ENCODE results near the gene KRTAP1-3. TPM values are rescaled to one million over a fixed set of nuclear protein-coding genes. Genes with fewer than 3 reads are reported as not detected.
"Not testable (repeated sequence)": the region's sequence is repeated elsewhere in the genome, so short reads cannot be mapped to it uniquely, and the experiment has no call there.

The KRTAP1-3 gene
- total RNA-seq, 2 experiments from 2014 or later = not detected

DNA sequence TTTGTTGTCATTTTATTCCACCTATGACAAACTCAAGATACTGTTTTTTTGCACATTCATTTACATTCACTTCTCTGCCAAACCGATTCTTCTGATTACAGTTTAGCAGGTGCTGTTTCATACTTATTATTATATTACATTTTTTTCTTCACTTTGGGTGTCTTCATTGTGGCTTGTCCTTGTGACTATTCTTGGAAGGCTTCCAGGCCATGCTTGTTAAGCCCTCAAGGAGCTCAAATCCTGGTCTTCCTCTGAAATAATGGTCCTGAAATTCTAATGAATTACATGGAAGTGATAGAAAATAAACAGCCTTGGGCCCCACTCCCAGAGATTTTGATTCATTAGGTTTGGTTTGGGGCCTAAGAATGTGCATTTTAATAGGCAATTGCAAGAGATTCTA is 29.6 kb upstream of the KRTAP1-3 start:
- Mint-ChIP-seq H3K4me1 (ENCODE audit: low read depth) (peaks cover 2% of the 10 kb centered on the region), H3K27me3 (ENCODE audit: low read depth) (peaks cover 23% of the 10 kb centered on the region), H3K27ac (no peak overlapping the region), H3K9me3 (ENCODE audit: insufficient read depth) (no peaks in the 10 kb centered on the region), H3K36me3 (ENCODE audit: low read depth) (no peaks in the 10 kb centered on the region), H3K4me3 (no peak overlapping the region)
- CTCF ChIA-PET = no interaction called here
- no peak for DNase-seq
- no peak for ATAC-seq
- POLR2A ChIA-PET = no interaction called here

DNA sequence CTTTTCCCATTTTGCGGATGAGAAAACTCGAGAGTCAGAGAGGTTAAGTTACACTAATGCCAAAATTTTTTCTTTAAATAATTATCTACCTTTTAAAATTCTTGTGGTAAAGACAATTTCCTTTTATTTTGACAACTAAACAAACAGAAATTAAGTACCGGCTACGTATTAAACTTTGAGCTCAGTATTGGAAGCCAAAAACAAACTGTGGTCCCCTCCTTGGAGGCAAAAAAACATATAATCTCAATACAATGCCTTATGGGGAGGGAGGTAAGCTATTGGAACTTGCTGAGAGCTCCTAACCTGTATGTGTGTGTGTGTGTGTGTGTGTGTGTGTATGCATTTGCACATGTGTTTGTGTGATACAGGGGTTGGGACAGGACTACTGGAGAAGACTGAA is 28.8 kb upstream of the KRTAP1-3 start:
- H3K4me3 Mint-ChIP-seq = no peak overlapping the region
- ATAC-seq = no peak
- H3K27ac Mint-ChIP-seq = no peak overlapping the region
- no peaks in the 10 kb centered on the region for H3K36me3 Mint-ChIP-seq (ENCODE audit: low read depth)
- no peak for DNase-seq
- POLR2A ChIA-PET = no interaction called here
- CTCF ChIA-PET = no interaction called here
- no peaks in the 10 kb centered on the region for H3K4me1 Mint-ChIP-seq (ENCODE audit: low read depth)
- H3K27me3 Mint-ChIP-seq (ENCODE audit: low read depth) = peaks cover 28% of the 10 kb centered on the region
- no peaks in the 10 kb centered on the region for H3K9me3 Mint-ChIP-seq (ENCODE audit: insufficient read depth)

DNA sequence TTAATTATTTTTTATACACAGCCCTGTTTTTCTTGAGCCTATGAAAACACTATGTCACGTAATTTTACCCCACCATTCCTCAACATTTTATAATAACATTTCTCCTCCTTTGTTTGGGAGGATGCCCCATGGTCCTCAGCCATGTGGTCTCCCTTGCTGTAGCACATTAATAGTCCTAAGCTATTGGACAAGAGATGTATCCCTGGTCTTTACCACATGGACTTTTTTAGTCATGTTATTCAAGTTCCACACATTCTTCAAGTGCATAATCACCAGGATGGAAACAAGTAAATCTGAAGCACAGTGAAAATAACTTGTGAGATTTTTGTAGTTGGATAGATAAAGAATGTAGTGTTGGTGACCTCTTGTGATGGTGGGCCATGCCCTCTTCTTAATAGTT is 27.3 kb upstream of the KRTAP1-3 start:
- H3K4me1 Mint-ChIP-seq (ENCODE audit: low read depth) = no peaks in the 10 kb centered on the region
- ATAC-seq = no peak
- POLR2A ChIA-PET = no interaction called here
- no peak overlapping the region for H3K4me3 Mint-ChIP-seq
- no peak overlapping the region for H3K27ac Mint-ChIP-seq
- H3K9me3 Mint-ChIP-seq (ENCODE audit: insufficient read depth) = no peaks in the 10 kb centered on the region
- CTCF ChIA-PET = no interaction called here
- DNase-seq = no peak
- H3K36me3 Mint-ChIP-seq (ENCODE audit: low read depth) = no peaks in the 10 kb centered on the region
- H3K27me3 Mint-ChIP-seq (ENCODE audit: low read depth) = peaks cover 36% of the 10 kb centered on the region

DNA sequence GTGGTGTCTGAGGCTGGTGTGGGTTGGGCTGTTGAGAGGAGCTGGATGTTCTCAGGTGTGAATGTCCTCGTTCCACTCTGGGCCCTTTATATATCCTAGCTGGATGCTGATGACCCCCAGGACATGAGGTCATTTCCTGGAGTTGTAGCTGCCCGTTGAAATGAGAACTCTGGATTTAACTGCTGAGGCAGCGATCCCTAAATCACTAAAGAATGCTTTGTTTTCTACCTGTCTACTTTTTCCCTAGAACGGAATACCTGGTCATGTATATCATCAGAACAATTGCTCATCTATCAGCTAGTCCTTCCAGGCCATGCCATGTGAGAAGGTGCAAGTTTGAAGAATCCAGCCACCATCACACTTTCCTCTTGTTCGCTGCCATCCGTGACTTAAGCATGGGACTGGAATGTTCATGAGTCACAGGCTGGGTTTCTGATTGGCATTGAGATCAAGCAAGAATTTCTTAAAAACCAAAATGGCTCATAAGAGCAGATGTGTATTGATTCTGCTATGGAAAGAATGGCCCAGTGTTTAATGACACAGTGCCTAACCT is 25.5 kb upstream of the KRTAP1-3 start, which contains the start of gene KRTAP2-3:
KRTAP2-3 (minus strand) TSS at position 63 of the 553 bp plus-strand sequence. CDS start 64 bp downstream, outside the sequence.
- Mint-ChIP-seq H3K4me3 (no peak within 1 kb of the TSS), H3K4me1 (ENCODE audit: low read depth) (no peaks in the 10 kb centered on the region), H3K36me3 (ENCODE audit: low read depth) (no peaks in the 10 kb centered on the region), H3K9me3 (ENCODE audit: insufficient read depth) (no peaks in the 10 kb centered on the region), H3K27me3 (ENCODE audit: low read depth) (peaks cover 37% of the 10 kb centered on the region), H3K27ac (no peak within 1 kb of the TSS)
- ATAC-seq (no peak), DNase-seq (no peak)
- CTCF ChIA-PET = no interaction called here
- POLR2A ChIA-PET = no interaction called here

DNA sequence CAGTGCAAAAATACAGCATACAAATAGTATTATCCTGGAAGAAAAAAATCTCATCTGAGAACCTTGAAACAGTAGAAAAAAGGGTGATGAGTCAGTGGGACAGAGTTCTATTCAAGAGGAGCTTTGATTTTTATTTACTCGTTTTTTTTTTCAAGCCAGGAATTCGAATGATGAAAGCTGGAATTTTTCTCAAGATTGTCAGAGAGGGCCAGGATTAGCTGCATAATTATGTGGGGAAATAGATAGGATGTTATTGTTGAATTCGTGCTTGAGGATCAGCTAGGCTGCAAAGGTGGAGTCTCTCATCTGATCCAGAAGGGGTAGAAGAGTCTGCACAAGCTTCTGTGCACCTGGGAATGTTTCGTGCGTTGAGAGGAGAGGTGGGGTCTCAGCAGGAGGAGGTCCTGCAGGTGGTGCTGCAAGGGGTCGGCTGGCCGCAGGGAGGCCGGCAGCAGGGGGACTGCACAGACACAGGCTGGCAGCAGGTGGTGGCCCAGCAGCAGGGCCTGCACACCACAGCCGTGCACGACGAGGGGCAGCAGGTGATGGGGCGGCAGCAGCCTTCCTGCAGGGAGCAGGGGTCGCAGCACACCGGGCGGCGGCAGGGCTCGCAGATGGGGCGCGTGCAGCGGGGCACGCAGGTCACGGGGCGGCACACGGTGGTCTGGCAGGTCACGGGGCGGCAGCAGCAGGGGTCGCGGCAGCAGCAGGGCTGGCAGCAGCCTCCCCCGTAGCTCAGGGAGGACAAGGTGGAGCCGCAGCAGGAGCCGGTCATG is 24.8 kb upstream of the KRTAP1-3 start:
- H3K4me3 Mint-ChIP-seq, CTCF ChIA-PET: not testable (repeated sequence)
- H3K27me3 Mint-ChIP-seq (ENCODE audit: low read depth) = peaks cover 37% of the 10 kb centered on the region

DNA sequence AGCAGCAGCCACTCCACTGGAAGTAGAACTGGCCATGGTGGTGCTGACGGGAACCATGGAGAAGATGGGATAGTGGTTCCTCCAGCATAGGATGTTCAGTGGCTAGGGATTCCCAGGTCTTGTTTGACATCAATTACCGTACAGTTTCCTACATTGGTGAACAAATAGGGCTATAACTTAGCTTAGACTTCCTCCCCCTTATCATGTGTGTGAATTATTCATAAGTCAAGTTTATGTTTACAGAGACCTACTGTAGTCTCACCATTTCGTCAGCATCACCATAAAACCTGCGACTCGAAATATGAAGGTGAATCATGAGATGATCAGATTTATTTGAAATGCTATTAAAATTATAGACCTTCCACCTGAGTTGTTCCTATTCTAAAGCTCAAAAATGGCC is 24.1 kb upstream of the KRTAP1-3 start:
- Mint-ChIP-seq H3K27me3 (ENCODE audit: low read depth) (peaks cover 37% of the 10 kb centered on the region), H3K4me1 (ENCODE audit: low read depth) (no peaks in the 10 kb centered on the region), H3K27ac (no peak overlapping the region), H3K36me3 (ENCODE audit: low read depth) (no peaks in the 10 kb centered on the region), H3K4me3 (no peak overlapping the region), H3K9me3 (ENCODE audit: insufficient read depth) (no peaks in the 10 kb centered on the region)
- ChIA-PET POLR2A (interaction anchor here (1.2 kb wide), 1 partner anchor 11 kb away, joined by 3 read pairs; the partner anchor contains the start of gene KRTAP2-1), CTCF (no interaction called here)
- DNase-seq = no peak
- no peak for ATAC-seq

More for the DNA sequence above, 24.8 kb upstream of the KRTAP1-3 start:
- H3K4me1 Mint-ChIP-seq (ENCODE audit: low read depth); POLR2A ChIA-PET; ATAC-seq; H3K36me3 Mint-ChIP-seq (ENCODE audit: low read depth); DNase-seq; H3K27ac Mint-ChIP-seq; H3K9me3 Mint-ChIP-seq (ENCODE audit: insufficient read depth): not testable (repeated sequence)

DNA sequence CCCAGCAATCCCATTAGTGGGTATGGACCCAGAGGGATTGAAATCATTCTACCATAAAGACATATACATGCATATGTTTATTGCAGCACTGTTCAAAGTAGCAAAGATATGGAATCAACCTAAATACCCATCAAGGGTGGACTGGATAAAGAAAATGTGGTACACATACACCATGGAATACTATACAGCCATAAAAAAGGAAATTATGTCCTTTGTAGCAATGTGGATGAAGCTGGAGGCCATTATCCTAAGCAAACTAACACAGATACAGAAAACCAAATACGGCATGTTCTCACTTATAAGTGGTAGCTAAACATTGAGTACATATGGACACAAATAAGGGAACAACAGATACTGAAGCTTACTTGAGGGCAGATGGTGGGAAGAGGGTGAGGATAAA is 22.9 kb upstream of the KRTAP1-3 start:
- ChIA-PET POLR2A (interaction anchor here (1.2 kb wide), 1 partner anchor 10 kb away, joined by 3 read pairs; the partner anchor contains the start of gene KRTAP2-1), CTCF (no interaction called here)
- peaks cover 40% of the 10 kb centered on the region for H3K27me3 Mint-ChIP-seq (ENCODE audit: low read depth)
- H3K4me1 Mint-ChIP-seq (ENCODE audit: low read depth) = no peaks in the 10 kb centered on the region
- H3K27ac Mint-ChIP-seq = no peak overlapping the region
- no peaks in the 10 kb centered on the region for H3K9me3 Mint-ChIP-seq (ENCODE audit: insufficient read depth)
- no peak for ATAC-seq
- no peaks in the 10 kb centered on the region for H3K36me3 Mint-ChIP-seq (ENCODE audit: low read depth)
- DNase-seq = no peak
- no peak overlapping the region for H3K4me3 Mint-ChIP-seq

DNA sequence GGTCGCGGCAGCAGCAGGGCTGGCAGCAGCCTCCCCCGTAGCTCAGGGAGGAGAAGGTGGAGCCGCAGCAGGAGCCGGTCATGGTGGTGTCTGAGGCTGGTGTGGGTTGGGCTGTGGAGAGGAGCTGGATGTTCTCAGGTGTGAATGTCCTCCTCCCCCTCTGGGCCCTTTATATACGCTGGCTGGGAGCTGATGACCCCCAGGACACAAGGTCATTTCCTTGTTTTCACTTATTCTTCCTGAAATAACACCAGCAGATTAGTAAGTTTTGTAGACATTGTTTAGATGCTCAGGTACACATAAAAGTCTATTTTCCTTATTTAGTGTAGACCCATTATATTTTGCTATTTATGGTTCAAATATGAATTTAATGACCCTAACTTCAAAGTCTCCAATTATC is 20.5 kb upstream of the KRTAP1-3 start, which contains the start of gene KRTAP2-2:
KRTAP2-2 (minus strand) TSS at position 101 of the 400 bp plus-strand sequence; CDS start at position 82, 19 bp downstream.
- H3K9me3 Mint-ChIP-seq (ENCODE audit: insufficient read depth); POLR2A ChIA-PET; DNase-seq; CTCF ChIA-PET; H3K27ac Mint-ChIP-seq; ATAC-seq; H3K36me3 Mint-ChIP-seq (ENCODE audit: low read depth); H3K4me3 Mint-ChIP-seq; H3K4me1 Mint-ChIP-seq (ENCODE audit: low read depth): not testable (repeated sequence)
- H3K27me3 Mint-ChIP-seq (ENCODE audit: low read depth) = peaks cover 34% of the 10 kb centered on the region

DNA sequence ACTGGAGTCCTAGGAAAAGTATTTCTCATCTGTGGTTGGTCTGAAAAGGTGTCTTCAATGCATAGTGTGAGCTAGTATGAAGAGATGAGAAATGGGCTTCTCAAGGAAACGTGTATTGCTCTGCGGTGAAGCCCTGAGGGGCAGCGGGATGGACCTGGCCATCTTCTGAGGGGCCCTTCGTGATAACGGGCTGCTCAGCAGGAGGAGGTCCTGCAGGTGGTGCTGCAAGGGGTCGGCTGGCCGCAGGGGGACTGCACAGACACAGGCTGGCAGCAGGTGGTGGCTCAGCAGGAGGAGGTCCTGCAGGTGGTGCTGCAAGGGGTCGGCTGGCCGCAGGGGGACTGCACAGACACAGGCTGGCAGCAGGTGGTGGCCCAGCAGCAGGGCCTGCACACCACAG is 19.9 kb upstream of the KRTAP1-3 start:
- POLR2A ChIA-PET; H3K4me3 Mint-ChIP-seq; H3K4me1 Mint-ChIP-seq (ENCODE audit: low read depth); H3K36me3 Mint-ChIP-seq (ENCODE audit: low read depth); H3K27ac Mint-ChIP-seq; DNase-seq; ATAC-seq; CTCF ChIA-PET; H3K9me3 Mint-ChIP-seq (ENCODE audit: insufficient read depth): not testable (repeated sequence)
- peaks cover 33% of the 10 kb centered on the region for H3K27me3 Mint-ChIP-seq (ENCODE audit: low read depth)

DNA sequence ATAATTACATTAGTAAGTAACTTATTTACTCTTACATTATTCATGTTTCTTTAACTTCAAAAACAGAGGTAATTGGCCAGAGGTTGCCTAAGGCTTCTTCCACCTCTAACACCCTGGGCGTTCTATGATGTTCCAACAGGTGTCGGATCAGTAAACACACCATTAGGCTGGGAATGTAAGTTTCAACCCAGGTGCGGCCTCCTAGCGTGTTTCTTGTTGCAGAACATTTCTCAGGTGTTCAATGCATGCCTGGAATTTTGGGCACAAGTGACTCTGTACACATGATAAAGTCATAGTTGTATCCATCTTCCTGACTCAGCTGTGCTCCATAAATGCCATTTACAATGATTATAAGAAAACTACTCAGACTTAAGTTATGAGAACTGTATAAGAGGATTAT is 19.4 kb upstream of the KRTAP1-3 start:
- ChIA-PET POLR2A (no interaction called here), CTCF (no interaction called here)
- H3K4me3 Mint-ChIP-seq = no peak overlapping the region
- H3K9me3 Mint-ChIP-seq (ENCODE audit: insufficient read depth) = no peaks in the 10 kb centered on the region
- ATAC-seq (no peak), DNase-seq (no peak)
- no peaks in the 10 kb centered on the region for H3K4me1 Mint-ChIP-seq (ENCODE audit: low read depth)
- H3K27ac Mint-ChIP-seq = no peak overlapping the region
- no peaks in the 10 kb centered on the region for H3K36me3 Mint-ChIP-seq (ENCODE audit: low read depth)
- peaks cover 31% of the 10 kb centered on the region for H3K27me3 Mint-ChIP-seq (ENCODE audit: low read depth)

DNA sequence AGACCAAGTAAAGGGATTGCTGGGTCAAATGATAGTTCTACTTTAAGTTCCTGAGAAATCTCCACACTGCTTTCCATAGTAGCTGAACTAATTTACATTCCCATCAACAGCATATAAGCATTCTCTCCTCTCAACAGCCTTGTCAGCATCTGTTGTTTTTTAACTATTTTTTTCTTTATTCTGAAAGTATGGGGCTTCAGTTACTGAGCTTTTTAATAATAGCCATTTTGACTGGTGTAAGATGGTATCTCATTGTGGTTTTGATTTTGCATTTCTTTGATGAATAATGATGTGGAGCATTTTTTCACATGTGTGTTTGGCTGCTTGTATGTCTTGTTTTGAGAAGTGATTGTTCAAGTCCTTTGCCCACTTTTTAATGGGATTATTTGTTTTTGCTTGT is 17.9 kb upstream of the KRTAP1-3 start:
- ChIA-PET POLR2A (no interaction called here), CTCF (no interaction called here)
- ATAC-seq (no peak), DNase-seq (no peak)
- no peaks in the 10 kb centered on the region for H3K4me1 Mint-ChIP-seq (ENCODE audit: low read depth)
- H3K27ac Mint-ChIP-seq = no peak overlapping the region
- H3K4me3 Mint-ChIP-seq = no peak overlapping the region
- H3K9me3 Mint-ChIP-seq (ENCODE audit: insufficient read depth) = no peaks in the 10 kb centered on the region
- H3K27me3 Mint-ChIP-seq (ENCODE audit: low read depth) = peaks cover 28% of the 10 kb centered on the region
- no peaks in the 10 kb centered on the region for H3K36me3 Mint-ChIP-seq (ENCODE audit: low read depth)

DNA sequence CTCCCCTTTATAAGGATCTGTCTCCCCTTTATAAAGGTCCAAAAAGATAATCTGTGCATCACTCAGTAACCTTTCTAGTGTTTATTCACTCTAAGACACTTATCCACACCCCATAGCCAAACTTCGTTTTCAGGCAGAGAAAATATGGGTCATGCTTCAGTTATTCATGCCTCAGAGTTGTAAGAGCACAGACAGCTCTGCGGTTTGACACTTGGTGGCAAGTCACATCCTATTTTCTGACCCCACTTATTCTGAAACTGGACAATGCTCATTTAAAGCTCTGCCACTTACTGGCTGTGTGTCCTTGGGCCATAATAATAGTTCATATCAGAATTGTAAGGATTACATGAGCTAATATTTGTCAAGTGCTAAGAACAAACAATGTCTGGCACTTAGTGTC is 14.4 kb upstream of the KRTAP1-3 start:
- no peaks in the 10 kb centered on the region for H3K4me1 Mint-ChIP-seq (ENCODE audit: low read depth)
- no peak overlapping the region for H3K4me3 Mint-ChIP-seq
- DNase-seq (no peak), ATAC-seq (no peak)
- CTCF ChIA-PET = no interaction called here
- H3K36me3 Mint-ChIP-seq (ENCODE audit: low read depth) = no peaks in the 10 kb centered on the region
- POLR2A ChIA-PET = no interaction called here
- H3K27me3 Mint-ChIP-seq (ENCODE audit: low read depth) = peaks cover 32% of the 10 kb centered on the region
- H3K9me3 Mint-ChIP-seq (ENCODE audit: insufficient read depth) = no peaks in the 10 kb centered on the region
- no peak overlapping the region for H3K27ac Mint-ChIP-seq

Measured in activated CD8-positive, alpha-beta T cell treated with anti-CD3 and anti-CD28 coated beads, Interleukin-2, amount 10 ng/mL, durations not matched to agents 7 days and 5 days (primary cell).